Measurements from ENCODE around the gene DCST1.

The DCST1 gene

GRCh38 chr1:155043301-155043702, 9.7 kb downstream of the DCST1 start:
- no peak overlapping the region for H3K27ac Mint-ChIP-seq
- no peak overlapping the region for H3K4me3 Mint-ChIP-seq
- peaks cover 11% of the 10 kb centered on the region for H3K4me1 Mint-ChIP-seq

GRCh38 chr1:155043793-155044192, 10.2 kb downstream of the DCST1 start:
- H3K4me3 Mint-ChIP-seq, result no peak overlapping the region
- no peak for DNase-seq (ENCODE audit: low spot score in 2 of 2)
- H3K27me3 Mint-ChIP-seq, result peaks cover 2% of the 10 kb centered on the region
- no peak overlapping the region for H3K27ac Mint-ChIP-seq
- no peaks in the 10 kb centered on the region for H3K36me3 Mint-ChIP-seq
- no peak for ATAC-seq (ENCODE audit: low read depth)
- H3K4me1 Mint-ChIP-seq, result peaks cover 8% of the 10 kb centered on the region
- no peaks in the 10 kb centered on the region for H3K9me3 Mint-ChIP-seq

More at GRCh38 chr1:155043301-155043702, 9.7 kb downstream of the DCST1 start:
- no peaks in the 10 kb centered on the region for H3K9me3 Mint-ChIP-seq
- ATAC-seq (ENCODE audit: low read depth) (no peak), DNase-seq (ENCODE audit: low spot score in 2 of 2) (no peak)
- H3K27me3 Mint-ChIP-seq, result peaks cover 4% of the 10 kb centered on the region
- H3K36me3 Mint-ChIP-seq, result no peaks in the 10 kb centered on the region

DNA sequence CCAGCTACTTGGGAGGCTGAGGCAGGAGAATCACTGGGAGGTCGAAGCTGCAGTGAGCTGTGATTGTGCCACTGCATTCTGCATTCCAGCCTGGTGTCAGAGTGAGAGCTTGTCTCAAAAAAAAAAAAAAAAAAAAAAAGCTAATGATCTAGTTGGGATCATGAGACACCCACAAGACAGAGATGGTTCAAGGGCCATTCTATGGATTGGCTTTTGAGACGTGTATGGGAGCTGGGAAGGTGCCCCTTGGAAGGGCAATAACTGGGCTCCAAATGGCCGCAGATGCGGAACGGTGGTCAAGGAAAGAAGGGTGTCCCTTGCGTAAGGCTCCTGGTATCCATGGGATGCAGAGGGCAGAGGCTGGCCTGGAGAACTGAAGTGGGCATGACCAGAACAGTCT, 10.7 kb downstream of the DCST1 start:
- Mint-ChIP-seq H3K27me3 (peaks cover 2% of the 10 kb centered on the region), H3K4me3 (no peak overlapping the region), H3K27ac (no peak overlapping the region), H3K9me3 (no peaks in the 10 kb centered on the region), H3K36me3 (no peaks in the 10 kb centered on the region), H3K4me1 (peaks cover 8% of the 10 kb centered on the region)
- ATAC-seq (ENCODE audit: low read depth) (no peak), DNase-seq (ENCODE audit: low spot score in 2 of 2) (no peak)

DNA sequence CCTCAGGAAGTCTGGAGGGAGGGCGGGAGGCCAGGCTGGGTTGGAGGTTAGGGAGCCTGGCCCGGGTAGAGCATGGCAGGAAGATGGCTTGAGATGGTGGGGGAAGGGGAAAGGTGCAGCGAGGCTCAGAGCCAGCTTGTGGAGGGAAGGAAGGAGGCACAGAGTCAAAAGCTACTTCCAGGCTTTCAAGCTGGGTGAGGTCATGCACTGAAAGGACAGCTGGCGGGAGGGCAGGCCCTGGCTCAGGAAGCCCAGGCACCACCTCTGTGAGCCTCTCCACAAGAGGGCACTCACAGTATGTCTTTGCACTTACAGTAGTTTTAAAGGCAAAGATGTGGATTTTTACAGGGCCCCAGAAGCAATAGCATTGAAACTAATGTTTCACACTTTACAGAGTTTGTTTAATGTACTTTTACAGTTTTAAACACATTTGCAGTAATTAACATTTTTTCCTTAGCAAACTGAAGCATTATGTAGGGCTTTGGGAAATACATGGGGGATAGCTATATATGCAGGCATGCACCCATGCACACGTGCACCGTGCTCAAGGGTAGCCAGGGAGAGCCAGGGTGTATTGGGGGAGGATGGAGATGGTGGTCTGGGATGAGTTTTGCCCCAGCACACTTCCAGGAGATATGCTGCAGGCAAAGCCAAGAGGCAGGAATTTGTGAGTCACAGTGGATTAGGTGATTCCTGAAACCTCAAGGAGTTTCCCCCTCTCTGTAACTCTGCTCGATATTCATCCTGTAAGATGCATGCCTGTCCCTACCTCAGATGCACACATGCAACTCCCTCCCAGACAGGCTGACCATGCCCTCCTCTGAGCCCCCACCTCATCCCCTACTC, 11.4 kb downstream of the DCST1 start:
- ATAC-seq (ENCODE audit: low read depth) (peak; percentile 94), DNase-seq (ENCODE audit: low spot score in 2 of 2) (peak; percentile 42 to 44)
- Mint-ChIP-seq H3K36me3 (no peaks in the 10 kb centered on the region), H3K9me3 (no peaks in the 10 kb centered on the region), H3K4me3 (no peak overlapping the region), H3K4me1 (peaks cover 8% of the 10 kb centered on the region), H3K27me3 (peaks cover 2% of the 10 kb centered on the region), H3K27ac (no peak overlapping the region)

- Mint-ChIP-seq H3K9me3 (no peaks in the 10 kb centered on the region), H3K4me3 (no peak overlapping the region), H3K36me3 (no peaks in the 10 kb centered on the region), H3K27ac (no peak overlapping the region), H3K4me1 (peaks cover 17% of the 10 kb centered on the region), H3K27me3 (no peaks in the 10 kb centered on the region)
- no peak for ATAC-seq (ENCODE audit: low read depth)
- no peak for DNase-seq (ENCODE audit: low spot score in 2 of 2)
Observed at GRCh38 chr1:155048449-155049334, 15.1 kb downstream of the DCST1 start.

DNA sequence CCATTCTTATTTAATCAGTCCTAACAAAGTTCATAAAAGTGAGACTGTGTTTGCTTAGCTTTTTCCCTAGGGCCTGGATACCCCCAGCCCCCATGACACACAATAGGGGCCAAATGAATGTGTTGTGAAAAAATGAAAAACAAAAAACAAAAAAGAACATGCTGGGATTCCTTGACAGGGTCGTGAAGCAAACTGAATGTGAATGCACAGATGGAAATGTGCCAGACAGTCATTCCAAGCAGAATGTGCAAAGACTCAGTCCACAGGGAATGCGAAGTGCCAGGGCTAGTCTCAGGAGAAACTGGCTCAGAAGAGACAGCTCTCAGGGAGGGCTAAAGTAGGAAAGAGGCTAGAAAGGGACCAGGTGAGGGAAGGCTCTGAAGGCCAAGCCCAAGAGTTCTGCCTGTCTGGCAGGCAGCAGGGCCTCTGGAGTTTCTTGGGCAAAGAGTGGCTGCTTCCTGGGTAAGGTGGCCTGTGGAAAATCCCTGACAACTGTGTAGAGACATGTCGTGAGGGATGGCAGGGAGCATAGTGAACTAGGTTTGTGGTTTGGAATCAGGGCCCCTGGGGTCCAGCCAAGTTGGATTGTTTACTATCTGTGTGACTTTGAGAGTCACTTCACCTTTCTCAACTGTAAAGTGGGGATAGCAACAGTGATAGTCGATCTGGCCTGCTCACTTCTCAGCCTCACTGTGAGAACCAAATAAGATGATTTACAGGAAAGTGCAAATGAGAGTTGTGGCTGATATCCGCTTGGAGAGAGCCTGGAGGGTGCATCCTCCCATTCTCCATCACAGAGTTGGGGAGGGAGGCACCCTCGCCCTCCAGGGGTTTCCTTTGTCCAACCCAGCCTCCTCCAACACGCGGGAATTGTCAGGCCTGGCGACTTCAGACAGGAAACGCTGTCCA, 16.3 kb downstream of the DCST1 start:
- DNase-seq (ENCODE audit: low spot score in 2 of 2) (no peak), ATAC-seq (ENCODE audit: low read depth) (no peak)
- H3K9me3 Mint-ChIP-seq, result no peaks in the 10 kb centered on the region
- H3K36me3 Mint-ChIP-seq, result no peaks in the 10 kb centered on the region
- no peak overlapping the region for H3K27ac Mint-ChIP-seq
- no peaks in the 10 kb centered on the region for H3K27me3 Mint-ChIP-seq
- peak overlapping the region; percentile 91 for H3K4me3 Mint-ChIP-seq
- peaks cover 11% of the 10 kb centered on the region for H3K4me1 Mint-ChIP-seq

DNA sequence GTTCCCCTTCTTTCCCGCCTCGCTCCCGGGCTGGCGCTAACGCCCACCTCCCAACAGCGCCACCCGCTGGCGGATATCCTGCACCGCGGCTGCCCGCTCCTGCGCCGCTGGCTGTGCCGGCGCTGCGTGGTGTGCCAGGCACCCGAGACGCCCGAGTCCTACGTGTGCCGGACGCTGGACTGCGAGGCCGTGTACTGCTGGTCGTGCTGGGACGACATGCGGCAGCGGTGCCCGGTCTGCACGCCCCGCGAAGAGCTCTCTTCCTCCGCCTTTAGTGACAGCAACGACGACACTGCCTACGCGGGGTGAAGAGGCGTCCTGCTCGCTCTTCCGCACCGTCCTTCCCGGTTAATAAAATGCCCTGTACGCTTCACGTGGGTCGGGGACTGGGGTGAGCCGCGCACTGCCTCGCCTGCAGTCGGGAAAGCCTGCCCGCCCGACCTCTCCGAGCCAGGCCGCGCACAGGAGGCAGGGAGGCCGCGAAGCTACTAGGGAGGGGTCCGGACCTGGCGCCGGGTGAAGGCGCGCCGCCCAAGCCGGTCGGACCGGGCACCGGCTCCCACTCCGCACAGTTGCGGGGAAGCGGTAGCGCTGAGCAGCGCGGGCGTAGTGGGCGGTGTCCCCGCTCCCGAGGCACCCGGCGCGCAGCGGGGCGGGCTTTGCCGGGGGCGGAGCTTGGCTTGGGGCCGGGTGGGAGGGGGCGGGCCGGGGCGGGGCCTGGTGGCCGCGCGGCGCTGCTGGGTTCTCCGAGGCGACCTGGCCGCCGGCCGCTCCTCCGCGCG, 17.1 kb downstream of the DCST1 start, which contains the start of gene ADAM15:
ADAM15 (plus strand) TSS at position 757 of the 782 bp plus-strand sequence. CDS start 71 bp downstream, outside the sequence.
- peak; percentile 71 to 85 for DNase-seq (ENCODE audit: low spot score in 2 of 2)
- Mint-ChIP-seq H3K27ac (no peak within 1 kb of the TSS), H3K9me3 (no peaks in the 10 kb centered on the region), H3K27me3 (no peaks in the 10 kb centered on the region), H3K36me3 (no peaks in the 10 kb centered on the region), H3K4me3 (peak within 1 kb of the TSS; percentile 91), H3K4me1 (peaks cover 9% of the 10 kb centered on the region)
- ATAC-seq (ENCODE audit: low read depth), result peak; percentile 77

DNA sequence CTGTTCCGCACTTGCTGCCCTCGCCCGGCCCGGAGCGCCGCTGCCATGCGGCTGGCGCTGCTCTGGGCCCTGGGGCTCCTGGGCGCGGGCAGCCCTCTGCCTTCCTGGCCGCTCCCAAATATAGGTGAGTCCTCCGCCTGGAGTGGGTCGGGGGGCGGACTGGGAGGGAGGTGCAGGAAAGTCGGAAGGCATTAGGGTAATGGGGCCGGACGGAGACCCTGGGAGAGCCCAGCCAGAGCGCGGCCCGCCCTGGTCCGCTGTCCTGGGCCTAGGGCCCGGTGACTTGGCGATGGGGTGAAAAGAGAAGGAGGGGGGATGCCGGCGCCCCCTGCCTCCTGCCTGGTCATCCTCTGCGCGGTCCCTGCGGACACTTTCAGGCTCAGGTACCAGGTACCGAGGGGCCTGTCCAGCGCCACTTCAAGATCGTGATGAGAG, 17.7 kb downstream of the DCST1 start:
- ATAC-seq (ENCODE audit: low read depth) (peak; percentile 2), DNase-seq (ENCODE audit: low spot score in 2 of 2) (no peak)
- Mint-ChIP-seq H3K4me3 (peak overlapping the region; percentile 91), H3K36me3 (peaks cover 2% of the 10 kb centered on the region), H3K27ac (no peak overlapping the region), H3K27me3 (no peaks in the 10 kb centered on the region), H3K9me3 (no peaks in the 10 kb centered on the region), H3K4me1 (peaks cover 9% of the 10 kb centered on the region)

DNA sequence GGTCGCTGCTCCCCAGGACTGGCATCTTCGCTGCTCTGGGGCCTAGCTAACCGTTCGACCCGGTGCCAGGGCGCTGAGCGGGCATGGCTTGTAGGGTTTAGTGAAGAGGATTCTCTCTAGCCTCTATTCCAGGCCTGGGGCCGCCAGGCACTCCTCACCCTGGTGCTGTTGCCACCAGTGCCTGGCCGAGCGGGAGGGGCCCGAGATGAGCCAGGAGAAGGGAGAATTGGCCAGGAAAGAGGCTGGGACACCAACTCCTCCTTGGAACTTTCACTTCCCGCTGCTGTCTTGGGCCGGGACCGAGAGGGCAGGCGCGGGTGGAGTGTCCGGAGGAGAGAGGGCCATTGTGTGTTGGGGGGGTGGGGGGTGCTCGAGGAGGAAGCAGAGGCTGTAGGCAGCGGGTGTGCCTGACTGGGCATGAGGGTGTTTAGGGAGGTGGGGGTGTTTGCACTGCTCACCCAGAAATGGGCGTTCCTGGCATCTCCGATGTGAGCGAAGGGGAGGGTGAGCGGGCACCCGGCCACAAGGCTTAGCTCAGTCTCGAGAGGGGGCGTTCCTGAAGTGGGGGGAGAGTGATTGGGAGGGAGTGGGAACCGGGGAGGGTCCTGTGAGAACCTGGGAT, 18.3 kb downstream of the DCST1 start:
- no peaks in the 10 kb centered on the region for H3K9me3 Mint-ChIP-seq
- ATAC-seq (ENCODE audit: low read depth) (peak; percentile 41), DNase-seq (ENCODE audit: low spot score in 2 of 2) (peak; percentile 30 to 48)
- H3K27me3 Mint-ChIP-seq, result no peaks in the 10 kb centered on the region
- H3K27ac Mint-ChIP-seq, result no peak overlapping the region
- peak overlapping the region; percentile 91 for H3K4me3 Mint-ChIP-seq
- H3K36me3 Mint-ChIP-seq, result peaks cover 2% of the 10 kb centered on the region
- peaks cover 9% of the 10 kb centered on the region for H3K4me1 Mint-ChIP-seq

DNA sequence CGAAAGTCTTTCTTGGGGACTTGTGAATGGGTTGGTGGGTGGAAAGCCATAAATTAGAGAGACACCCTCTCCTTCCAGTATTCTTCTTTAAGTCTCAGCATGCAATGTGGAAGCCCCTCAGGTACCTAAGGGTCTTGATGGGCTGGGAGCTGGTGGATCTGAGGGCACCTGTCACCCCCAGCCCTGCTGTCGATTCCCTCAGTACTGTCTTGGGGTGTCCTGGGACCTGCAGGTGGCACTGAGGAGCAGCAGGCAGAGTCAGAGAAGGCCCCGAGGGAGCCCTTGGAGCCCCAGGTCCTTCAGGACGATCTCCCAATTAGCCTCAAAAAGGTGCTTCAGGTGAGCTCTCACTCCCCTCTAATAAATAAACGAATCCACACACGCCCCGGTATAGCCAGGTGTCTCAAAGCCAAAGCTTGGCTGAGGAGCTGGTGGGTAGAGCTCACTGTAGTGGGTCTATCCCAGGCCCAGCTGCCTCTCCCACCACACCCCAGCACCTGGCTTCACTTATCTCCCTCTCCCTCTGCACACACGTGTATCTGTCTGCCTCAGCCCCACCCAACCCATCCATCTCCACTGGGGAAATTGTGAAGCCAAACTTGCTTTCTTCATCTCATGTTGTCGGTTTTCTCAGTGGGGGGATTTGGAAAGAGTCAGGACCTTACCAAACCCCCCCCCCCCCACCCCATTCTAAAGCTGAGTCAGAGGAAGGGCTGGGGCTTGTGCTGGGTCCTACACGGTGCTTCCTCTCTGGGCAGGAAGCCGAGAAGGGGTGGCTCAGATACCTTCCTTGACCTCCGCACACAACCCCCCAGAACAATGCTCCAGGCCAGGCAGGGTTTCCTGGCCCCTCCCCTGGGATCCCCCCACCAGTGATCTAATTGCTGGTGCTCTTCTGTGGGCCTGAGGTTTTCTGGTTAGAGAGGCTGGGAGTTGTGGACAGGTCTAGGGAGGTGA, 19.1 kb downstream of the DCST1 start:
- Mint-ChIP-seq H3K4me3 (peak overlapping the region; percentile 91), H3K4me1 (peaks cover 9% of the 10 kb centered on the region), H3K9me3 (no peaks in the 10 kb centered on the region), H3K27me3 (no peaks in the 10 kb centered on the region), H3K27ac (no peak overlapping the region), H3K36me3 (peaks cover 2% of the 10 kb centered on the region)
- peak; percentile 12 for ATAC-seq (ENCODE audit: low read depth)
- no peak for DNase-seq (ENCODE audit: low spot score in 2 of 2)

GRCh38 chr1:155053531-155054105, 20.0 kb downstream of the DCST1 start:
- Mint-ChIP-seq H3K9me3 (no peaks in the 10 kb centered on the region), H3K36me3 (peaks cover 2% of the 10 kb centered on the region), H3K27ac (no peak overlapping the region), H3K27me3 (no peaks in the 10 kb centered on the region), H3K4me1 (peaks cover 9% of the 10 kb centered on the region), H3K4me3 (no peak overlapping the region)
- ATAC-seq (ENCODE audit: low read depth) (no peak), DNase-seq (ENCODE audit: low spot score in 2 of 2) (no peak)
